OCI-LY3 (cell line): ENCODE results near the gene FAM53B.

Experiments
- EZH2phosphoT487 ChIP-seq: fragments of 200-600 bp; shearing (Covaris generic); IDR thresholded peaks from 2 replicates; pipeline ENCODE4 v1.6.1; 2018; ENCODE audit warnings: antibody characterized with exemption, mixed run types, low read depth
- TF ChIP-seq, protein P1 (sequence below): fragments of 200-600, 300-600 bp; sonication (generic); IDR thresholded peaks from 2 replicates; pipeline ENCODE4 v1.5.1; 2014; ENCODE audit warnings: antibody characterized with exemption, low read length, low read depth

DNA sequence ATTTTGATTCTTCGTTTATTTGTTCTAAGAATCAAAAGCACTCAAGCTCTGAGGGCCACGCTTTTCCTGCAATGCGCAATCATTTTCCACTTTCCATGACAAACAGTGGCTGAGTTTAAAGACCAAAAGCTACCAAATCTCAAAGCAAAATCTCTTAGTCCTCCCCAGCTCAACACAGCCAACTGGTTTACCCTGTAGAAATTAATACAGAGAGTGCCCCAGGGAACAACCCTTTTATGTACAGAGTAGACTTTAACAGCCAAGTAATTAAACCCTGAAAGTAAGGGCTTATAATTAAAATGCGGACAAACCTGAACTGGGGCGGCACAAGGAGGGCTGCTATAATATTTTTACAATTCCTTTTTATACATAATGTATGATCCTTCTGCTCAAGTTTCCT, 53.2 kb downstream of the FAM53B start:
- TF ChIP-seq, protein P1, sequence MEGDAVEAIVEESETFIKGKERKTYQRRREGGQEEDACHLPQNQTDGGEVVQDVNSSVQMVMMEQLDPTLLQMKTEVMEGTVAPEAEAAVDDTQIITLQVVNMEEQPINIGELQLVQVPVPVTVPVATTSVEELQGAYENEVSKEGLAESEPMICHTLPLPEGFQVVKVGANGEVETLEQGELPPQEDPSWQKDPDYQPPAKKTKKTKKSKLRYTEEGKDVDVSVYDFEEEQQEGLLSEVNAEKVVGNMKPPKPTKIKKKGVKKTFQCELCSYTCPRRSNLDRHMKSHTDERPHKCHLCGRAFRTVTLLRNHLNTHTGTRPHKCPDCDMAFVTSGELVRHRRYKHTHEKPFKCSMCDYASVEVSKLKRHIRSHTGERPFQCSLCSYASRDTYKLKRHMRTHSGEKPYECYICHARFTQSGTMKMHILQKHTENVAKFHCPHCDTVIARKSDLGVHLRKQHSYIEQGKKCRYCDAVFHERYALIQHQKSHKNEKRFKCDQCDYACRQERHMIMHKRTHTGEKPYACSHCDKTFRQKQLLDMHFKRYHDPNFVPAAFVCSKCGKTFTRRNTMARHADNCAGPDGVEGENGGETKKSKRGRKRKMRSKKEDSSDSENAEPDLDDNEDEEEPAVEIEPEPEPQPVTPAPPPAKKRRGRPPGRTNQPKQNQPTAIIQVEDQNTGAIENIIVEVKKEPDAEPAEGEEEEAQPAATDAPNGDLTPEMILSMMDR: no peak
- no peak for TF ChIP-seq EZH2phosphoT487
